GM12878 (cell line): Measurements from ENCODE around the gene ERCC4. TPM values are rescaled to one million over a fixed set of nuclear protein-coding genes. Genes with fewer than 3 reads are reported as not detected.

Experiments used
- ATAC-seq: fragments of 200-7000 bp; cut with Tn5 transposase; 3 replicates; pipeline ENCODE4 v1.9.1; 2020; ENCODE audit warnings: mild to moderate bottlenecking, moderate library complexity
- BruUV-seq: library from RNA; stranded (reverse); fragments of 400-500 nt; replicated peaks from 2 replicates; lab custom pipeline; 2021; lab: Mats Ljungman, UMichigan
- CTCF ChIA-PET: fragments of 300-600 bp; sonication (Branson Sonifier 250); formaldehyde crosslinking; extraction: SDS; loops from one replicate; lab custom pipeline; 2021; ENCODE audit warnings: inconsistent platforms; lab: Yijun Ruan, JAX
- POLR2A ChIA-PET: fragments of 350-600 bp; formaldehyde crosslinking; extraction: SDS; loops from one replicate; lab custom pipeline; 2021; ENCODE audit warnings: inconsistent platforms; lab: Charles Lee
- RAD21 ChIA-PET: fragments of 300-600 bp; sonication (Branson Sonifier 250); formaldehyde crosslinking; loops from one replicate; lab custom pipeline; 2023; ENCODE audit warnings: antibody characterized with exemption; ENCODE audit not compliant: unreplicated experiment; lab: Charles Lee
- SMC1A ChIA-PET: fragments of 300-600 bp; sonication (Branson Sonifier 250); formaldehyde crosslinking; loops from one replicate; lab custom pipeline; 2023; ENCODE audit not compliant: unreplicated experiment, uncharacterized antibody; lab: Charles Lee
- DNase-seq: peaks from one replicate; pipeline ENCODE4 v3.0.0-alpha.2; 2011; ENCODE audit warnings: low read depth, low spot score
- FAIRE-seq: peaks from 3 replicates; lab custom pipeline; 2011; peaks lifted over from hg19 to GRCh38; lab: Jason Lieb, UNC
- H2AFZ ChIP-seq: 2 replicates; pipeline ENCODE4 v1.6.0; 2011; ENCODE audit warnings: low read depth, low read length, control low read depth; ENCODE audit not compliant: control insufficient read depth
- H3K27ac ChIP-seq: 2 replicates; pipeline ENCODE4 v1.5.1; 2011; ENCODE audit warnings: control low read depth; ENCODE audit not compliant: control insufficient read depth, insufficient read depth
- H3K27me3 ChIP-seq, 2 experiments: replicated peaks in 1 of 2; 2 replicates each; pipeline versions ENCODE4 v1.6.0 to v1.6.1; 2011; ENCODE audit warnings: low read length in 1 of 2; ENCODE audit not compliant: control insufficient read depth in 2 of 2, insufficient read depth in 2 of 2
- H3K36me3 ChIP-seq, 2 experiments: 2 replicates each; pipeline ENCODE4 v1.5.1; 2011; ENCODE audit warnings: low read length in 1 of 2; ENCODE audit not compliant: control insufficient read depth in 2 of 2, insufficient read depth in 2 of 2
- H3K4me1 ChIP-seq: 2 replicates; pipeline ENCODE4 v1.6.1; 2011; ENCODE audit warnings: mild to moderate bottlenecking, low read length, moderate library complexity, mixed read lengths; ENCODE audit not compliant: control insufficient read depth, insufficient read depth
- H3K4me2 ChIP-seq: 2 replicates; pipeline ENCODE4 v1.6.0; 2011; ENCODE audit warnings: control low read depth; ENCODE audit not compliant: control insufficient read depth, insufficient read depth
- H3K4me3 ChIP-seq: fragments of 200-600 bp; sonication (generic); 2 replicates; pipeline ENCODE4 v1.5.1; 2016
- H3K79me2 ChIP-seq: 2 replicates; pipeline ENCODE4 v1.6.0; 2011; ENCODE audit warnings: low read length; ENCODE audit not compliant: control insufficient read depth, insufficient read depth
- H3K9ac ChIP-seq: 2 replicates; pipeline ENCODE4 v1.8.0; 2011; ENCODE audit warnings: low read length, control low read depth, mixed read lengths; ENCODE audit not compliant: control insufficient read depth, insufficient read depth
- H3K9me3 ChIP-seq: replicated peaks from 3 replicates; pipeline ENCODE4 v1.5.1; 2011; ENCODE audit warnings: mild to moderate bottlenecking, low read length; ENCODE audit not compliant: control insufficient read depth, insufficient read depth
- H4K20me1 ChIP-seq: 2 replicates; pipeline ENCODE4 v1.6.0; 2011; ENCODE audit not compliant: control insufficient read depth, insufficient read depth
- SPI1 ChIP-seq: IDR thresholded peaks from 2 replicates; pipeline ENCODE4 v1.6.1; 2011; ENCODE audit warnings: low read depth, mild to moderate bottlenecking, low read length, moderate library complexity, borderline replicate concordance; ENCODE audit not compliant: insufficient read depth
- STAT1 ChIP-seq: fragments of 450-650 bp; conservative IDR thresholded peaks from 2 replicates; pipeline ENCODE4 v1.6.1; 2014; ENCODE audit warnings: antibody characterized with exemption, mild to moderate bottlenecking
- WGBS: methylation state at CpG from one replicate; pipeline ENCODE4 v1.1.6; 2016; ENCODE audit warnings: low lambda C conversion rate; ENCODE audit not compliant: insufficient replicate concordance, insufficient coverage; ENCODE audit errors: missing lambda C conversion rate; 5-methylcytosine and 5-hydroxymethylcytosine counted together
- in situ Hi-C: fragments of 300-500 bp; cut with MboI; formaldehyde crosslinking; loops from 9 replicates; pipeline ENCODE4 v1.14.3; 2018; ENCODE audit warnings: mixed read lengths
- intact Hi-C: fragments of 100-400 bp; cut with micrococcal nuclease; formaldehyde crosslinking; loops from one replicate; pipeline ENCODE4 v1.14.2; 2022; ENCODE audit not compliant: unreplicated experiment
- polyA plus RNA-seq, 11 experiments: library from polyadenylated mRNA; depleted of rRNA in 4 of 11; unstranded in 6 of 11; stranded (reverse) in 5 of 11; fragments of >200 nt; fragmentation: Nextera tagmentation in 4 of 11; fragmentation: Illumina TruSeq in 1 of 11; extraction: Ambion mirVana in 4 of 11; extraction: Trizol in 1 of 11; gene quantifications; 1 replicate in 1 of 11; 2 replicates in 10 of 11; pipeline versions ENCODE4 v1.2.1 to v1.2.3, GENCODE V29; 2011 to 2016; ENCODE audit warnings: inconsistent platforms in 2 of 11, missing spikeins in 2 of 11, low read depth in 1 of 11
- total RNA-seq, 4 experiments: library from RNA; depleted of rRNA in 3 of 4; stranded (reverse); fragments of >200 nt in 3 of 4; fragmentation: Illumina TruSeq in 1 of 4; extraction: Trizol in 1 of 4; gene quantifications; 2 replicates each; pipeline versions ENCODE4 v1.2.1 to v1.2.3, GENCODE V29; 2013 to 2021
- TF ChIP-seq, protein P1 (sequence below): IDR thresholded peaks from 2 replicates; pipeline ENCODE4 v1.6.1; 2011; ENCODE audit warnings: borderline replicate concordance, low read depth, mild to moderate bottlenecking, moderate library complexity, low read length; ENCODE audit not compliant: insufficient read depth, poor library complexity, severe bottlenecking

ERCC4 gene
- total and polyA plus RNA-seq, 10 of the 15 experiments (the other 5 are each of a cell fraction or from before 2014, with no cell fraction given): 4.7 to 24.6 (median 8.9) TPM

GRCh38 chr16:13906168-13907089 is 13.5 kb upstream of the ERCC4 start:
- ATAC-seq (peak; percentile 57; the same call in 2 of the 3 replicates), FAIRE-seq (no peak), DNase-seq (no peak)
- Histone ChIP-seq H3K27me3 (no peaks in the 10 kb centered on the region; a peak in 1 of 4 replicates), H3K79me2 (no peaks in the 10 kb centered on the region), H3K9me3 (no peaks in the 10 kb centered on the region; the same call in 2 of the 3 replicates), H3K4me2 (peak overlapping the region; percentile 15; the same call in 1 of the 2 replicates), H3K4me1 (peaks cover 3% of the 10 kb centered on the region; the same call in 1 of the 2 replicates), H2AFZ (no peak overlapping the region), H3K36me3 (no peaks in the 10 kb centered on the region), H3K27ac (no peak overlapping the region), H4K20me1 (no peaks in the 10 kb centered on the region), H3K4me3 (no peak overlapping the region), H3K9ac (no peak overlapping the region)
- WGBS: 35% methylated on average over 10 of the region's 10 CpGs
- ChIA-PET POLR2A (no interaction called here), SMC1A (interaction anchor here (1.0 to 1.4 kb wide), 3 partner anchors 9 to 1008 kb away, joined by 3 to 6 read pairs (median 3); partner anchors contain the start of gene ERCC4), RAD21 (no interaction called here), CTCF (interaction anchor here (0.7 to 3.9 kb wide), 2 partner anchors 12 to 162 kb away, joined by 3 to 26 read pairs; partner anchors contain the start of gene ERCC4)
- in situ Hi-C loops: no loop called here
- intact Hi-C loops: no loop called here
- BruUV-seq: no TSS peak
- TF ChIP-seq, protein P1, sequence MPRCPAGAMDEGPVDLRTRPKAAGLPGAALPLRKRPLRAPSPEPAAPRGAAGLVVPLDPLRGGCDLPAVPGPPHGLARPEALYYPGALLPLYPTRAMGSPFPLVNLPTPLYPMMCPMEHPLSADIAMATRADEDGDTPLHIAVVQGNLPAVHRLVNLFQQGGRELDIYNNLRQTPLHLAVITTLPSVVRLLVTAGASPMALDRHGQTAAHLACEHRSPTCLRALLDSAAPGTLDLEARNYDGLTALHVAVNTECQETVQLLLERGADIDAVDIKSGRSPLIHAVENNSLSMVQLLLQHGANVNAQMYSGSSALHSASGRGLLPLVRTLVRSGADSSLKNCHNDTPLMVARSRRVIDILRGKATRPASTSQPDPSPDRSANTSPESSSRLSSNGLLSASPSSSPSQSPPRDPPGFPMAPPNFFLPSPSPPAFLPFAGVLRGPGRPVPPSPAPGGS: no peak
- peak; percentile 52; the same call in 1 of the 2 replicates for TF ChIP-seq SPI1
- no peak for TF ChIP-seq STAT1
